ENCODE results near the gene WWP2. TPM values are rescaled to one million over a fixed set of nuclear protein-coding genes. Genes with fewer than 3 reads are reported as not detected.

Gene WWP2
- total RNA-seq, 4 donors from 2014 or later = 26.9 to 50.9 (median 43.9) TPM

GRCh38 chr16:69827524-69827923, 65.4 kb downstream of the WWP2 start:
- no peak for TF ChIP-seq CTCF (IDR thresholded peaks at IDR 0.05)
- no peak for TF ChIP-seq POLR2A (IDR thresholded peaks at IDR 0.05)
- intact Hi-C loops (cut with DNase I; ENCODE audit: low total_unique reads) = no loop called here
- 75 to 78% methylated on average over 5 of the region's 5 CpGs for WGBS, 2 donors

GRCh38 chr16:69829338-69829737, 67.2 kb downstream of the WWP2 start:
- DNase-seq (ENCODE audit: low spot score in 2 of 2) = no peak
- intact Hi-C loops (cut with DNase I; ENCODE audit: low total_unique reads) = no loop called here
- H3K4me3 ChIP-seq (ENCODE audit: low read depth, poor library complexity, severe bottlenecking) = no peak overlapping the region
- WGBS, 2 donors = 80 to 84% methylated on average over 1 of the region's 1 CpG
- TF ChIP-seq CTCF (IDR thresholded peaks at IDR 0.05) (no peak), POLR2A (IDR thresholded peaks at IDR 0.05) (no peak)

More at GRCh38 chr16:69827524-69827923, 65.4 kb downstream of the WWP2 start:
- no peak overlapping the region for H3K4me3 ChIP-seq (ENCODE audit: low read depth, poor library complexity, severe bottlenecking)
- DNase-seq (ENCODE audit: low spot score in 2 of 2) = no peak

GRCh38 chr16:69830146-69830533, 68.0 kb downstream of the WWP2 start:
- 96 to 99% methylated on average over 5 of the region's 5 CpGs for WGBS, 2 donors
- DNase-seq (ENCODE audit: low spot score in 2 of 2) = no peak
- no peak overlapping the region for H3K4me3 ChIP-seq (ENCODE audit: low read depth, poor library complexity, severe bottlenecking)
- TF ChIP-seq CTCF (IDR thresholded peaks at IDR 0.05) (no peak), POLR2A (IDR thresholded peaks at IDR 0.05) (no peak)
- intact Hi-C loops (cut with DNase I; ENCODE audit: low total_unique reads) = loop anchor here (10.0 kb wide), 1 partner anchor 205 kb away; no protein-coding TSS in a partner anchor

- TF ChIP-seq CTCF (IDR thresholded peaks at IDR 0.05) (no peak), POLR2A (IDR thresholded peaks at IDR 0.05) (no peak)
- H3K4me3 ChIP-seq (ENCODE audit: low read depth, poor library complexity, severe bottlenecking) = no peak overlapping the region
- no peak for DNase-seq (ENCODE audit: low spot score in 2 of 2)
- 67 to 70% methylated on average over 10 of the region's 10 CpGs for WGBS, 2 donors
- intact Hi-C loops (cut with DNase I; ENCODE audit: low total_unique reads) = loop anchor here (10.0 kb wide), 1 partner anchor 204 kb away; no protein-coding TSS in a partner anchor
Observed at GRCh38 chr16:69830534-69831211, 68.5 kb downstream of the WWP2 start.

GRCh38 chr16:69831212-69832123, 69.3 kb downstream of the WWP2 start:
- TF ChIP-seq CTCF (IDR thresholded peaks at IDR 0.05) (no peak), POLR2A (IDR thresholded peaks at IDR 0.05) (no peak)
- no peak for DNase-seq (ENCODE audit: low spot score in 2 of 2)
- no peak overlapping the region for H3K4me3 ChIP-seq (ENCODE audit: low read depth, poor library complexity, severe bottlenecking)
- intact Hi-C loops (cut with DNase I; ENCODE audit: low total_unique reads) = loop anchor here (10.0 kb wide), 1 partner anchor 203 kb away; no protein-coding TSS in a partner anchor
- WGBS, 2 donors = 76 to 81% methylated on average over 13 of the region's 13 CpGs
